Endothelial cell of umbilical vein (primary cell): Measurements from ENCODE around the gene KCTD18. TPM values are rescaled to one million over a fixed set of nuclear protein-coding genes. Genes with fewer than 3 reads are reported as not detected.

ENCODE experiments used
- BruUV-seq: library from RNA; stranded (reverse); fragments of 400-500 nt; replicated peaks from 2 replicates; lab custom pipeline; 2021; lab: Mats Ljungman, UMichigan
- CTCF ChIA-PET: fragments of 300-600, 350-600 bp; sonication (Branson Sonifier 250); formaldehyde crosslinking; loops from one replicate; lab custom pipeline; 2021; ENCODE audit warnings: antibody characterized with exemption, inconsistent platforms; lab: Charles Lee
- POLR2A ChIA-PET: fragments of 300-600, 350-600 bp; sonication (Branson Sonifier 250); formaldehyde crosslinking; loops from one replicate; lab custom pipeline; 2021; ENCODE audit warnings: antibody characterized with exemption, inconsistent platforms; lab: Charles Lee
- DNase-seq: peaks from one replicate; pipeline ENCODE4 v3.0.0-alpha.2; 2011; ENCODE audit warnings: low read depth, low spot score
- FAIRE-seq: peaks from 2 replicates; lab custom pipeline; 2011; peaks lifted over from hg19 to GRCh38; lab: Jason Lieb, UNC
- H2AFZ ChIP-seq: 2 replicates; pipeline ENCODE4 v1.6.0; 2012; ENCODE audit warnings: low read depth, low read length, control low read depth, inconsistent platforms
- H3K27ac ChIP-seq: 2 replicates; pipeline ENCODE4 v1.5.1; 2011; ENCODE audit warnings: low read depth, mild to moderate bottlenecking, control low read depth, low read length, moderate library complexity; ENCODE audit not compliant: insufficient read depth
- H3K27me3 ChIP-seq, 2 experiments: 2 replicates each; pipeline versions ENCODE4 v1.6.0 to v1.6.1; 2011; ENCODE audit warnings: low read length in 2 of 2, mixed read lengths in 1 of 2; ENCODE audit not compliant: control insufficient read depth in 2 of 2, insufficient read depth in 2 of 2
- H3K36me3 ChIP-seq, 2 experiments: 2 replicates in 1 of 2; 3 replicates in 1 of 2; pipeline ENCODE4 v1.5.1; 2011; ENCODE audit warnings: low read length in 2 of 2, mild to moderate bottlenecking in 1 of 2, moderate library complexity in 1 of 2; ENCODE audit not compliant: control insufficient read depth in 2 of 2, insufficient read depth in 2 of 2; ENCODE audit errors: extremely low read depth in 1 of 2
- H3K4me1 ChIP-seq: 3 replicates; pipeline ENCODE4 v1.5.1; 2011; ENCODE audit warnings: mild to moderate bottlenecking, low read length; ENCODE audit not compliant: control insufficient read depth, insufficient read depth; ENCODE audit errors: extremely low read depth
- H3K4me2 ChIP-seq: 2 replicates; pipeline ENCODE4 v1.6.1; 2011; ENCODE audit warnings: low read length, control low read depth, mixed read lengths; ENCODE audit not compliant: insufficient read depth
- H3K4me3 ChIP-seq, 3 experiments: fragments of 200-600 bp in 1 of 3; sonication (generic), shearing (Covaris generic) in 1 of 3; replicated peaks in 1 of 3; 2 replicates each; pipeline ENCODE4 v1.5.1; 2011 to 2016; ENCODE audit warnings: control low read depth in 3 of 3, low read length in 3 of 3, mild to moderate bottlenecking in 2 of 3, inconsistent platforms in 1 of 3, low read depth in 1 of 3, moderate library complexity in 1 of 3; ENCODE audit not compliant: insufficient read depth in 1 of 3
- H3K79me2 ChIP-seq: 2 replicates; pipeline ENCODE4 v1.6.0; 2012; ENCODE audit warnings: low read length, inconsistent platforms; ENCODE audit not compliant: control insufficient read depth, insufficient read depth
- H3K9ac ChIP-seq: replicated peaks from 2 replicates; pipeline ENCODE3; 2011; ENCODE audit warnings: low read length, control low read depth; ENCODE audit not compliant: insufficient read depth; ENCODE audit errors: extremely low read depth
- H3K9me1 ChIP-seq: replicated peaks from 3 replicates; pipeline ENCODE4 v1.6.0; 2011; ENCODE audit warnings: mild to moderate bottlenecking, low read length; ENCODE audit not compliant: control insufficient read depth, insufficient read depth; ENCODE audit errors: extremely low read depth
- H3K9me3 ChIP-seq: replicated peaks from 2 replicates; pipeline ENCODE4 v1.5.1; 2012; ENCODE audit warnings: low read length, inconsistent platforms; ENCODE audit not compliant: control insufficient read depth, insufficient read depth
- H4K20me1 ChIP-seq: replicated peaks from 2 replicates; pipeline ENCODE3; 2011; ENCODE audit warnings: mild to moderate bottlenecking, low read length; ENCODE audit not compliant: control insufficient read depth, insufficient read depth; ENCODE audit errors: extremely low read depth
- CTCF ChIP-seq, 2 donors: IDR thresholded peaks; 1 replicate in 1 of 2; 2 replicates in 1 of 2; pipeline ENCODE4 v1.5.1; 2011; ENCODE audit warnings: low read length in 2 of 2, mild to moderate bottlenecking in 2 of 2, moderate library complexity in 2 of 2, control low read depth in 1 of 2, inconsistent platforms in 1 of 2, low read depth in 1 of 2; ENCODE audit not compliant: insufficient read depth in 1 of 2; ENCODE audit errors: extremely low read depth in 1 of 2
- EZH2 ChIP-seq: IDR thresholded peaks from 2 replicates; pipeline ENCODE4 v1.6.1; 2012; ENCODE audit warnings: borderline replicate concordance, low read depth, mild to moderate bottlenecking, moderate library complexity, low read length, inconsistent platforms; ENCODE audit not compliant: severe bottlenecking
- FOS ChIP-seq: IDR thresholded peaks from 2 replicates; pipeline ENCODE4 v1.6.1; 2011; ENCODE audit warnings: mild to moderate bottlenecking, low read length, moderate library complexity, borderline replicate concordance; ENCODE audit not compliant: insufficient read depth
- GATA2 ChIP-seq: IDR thresholded peaks from 2 replicates; pipeline ENCODE4 v1.7.0; 2011; ENCODE audit warnings: low read depth, mild to moderate bottlenecking, moderate library complexity, mixed read lengths, low read length; ENCODE audit not compliant: insufficient read length, insufficient read depth
- JUN ChIP-seq: IDR thresholded peaks from 2 replicates; pipeline ENCODE4 v1.6.1; 2011; ENCODE audit warnings: borderline replicate concordance, low read depth; ENCODE audit not compliant: insufficient read length, insufficient read depth
- MAX ChIP-seq: IDR thresholded peaks from 2 replicates; pipeline ENCODE4 v1.6.1; 2011; ENCODE audit not compliant: insufficient read depth, insufficient read length
- MYC ChIP-seq: IDR thresholded peaks from one replicate; pipeline ENCODE4 v1.6.1; 2011; ENCODE audit warnings: mild to moderate bottlenecking, low read depth, low read length
- POLR2A ChIP-seq: IDR thresholded peaks from 2 replicates; pipeline ENCODE4 v1.6.1; 2012; ENCODE audit warnings: low read depth, mild to moderate bottlenecking, control low read depth, low read length
- POLR2AphosphoS5 ChIP-seq: IDR thresholded peaks from 2 replicates; pipeline ENCODE4 v1.6.1; 2012; ENCODE audit warnings: low read depth, mild to moderate bottlenecking, control low read depth, low read length, moderate library complexity; ENCODE audit not compliant: insufficient read depth
- dilution Hi-C: fragments of 300-500 bp; cut with MboI; formaldehyde crosslinking; loops from one replicate; pipeline ENCODE4 v1.15.0; 2019; ENCODE audit warnings: low sequenced_read_pairs; ENCODE audit not compliant: extremely low pct_ligation_motif_present
- intact Hi-C: fragments of 100-400 bp; cut with micrococcal nuclease; formaldehyde crosslinking; loops from one replicate; pipeline ENCODE4 v1.10.0; 2022
- polyA plus RNA-seq, 4 experiments: library from polyadenylated mRNA; depleted of rRNA in 3 of 4; stranded (reverse) in 3 of 4; unstranded in 1 of 4; fragments of >200 nt; gene quantifications; 2 replicates each; pipeline versions ENCODE4 v1.2.1 to v1.2.3, GENCODE V29; 2011 to 2012; ENCODE audit warnings: missing spikeins in 1 of 4
- total RNA-seq: library from RNA; stranded (reverse); gene quantifications from 2 replicates; pipeline ENCODE4 v1.2.3, GENCODE V29; 2021

The KCTD18 gene
- total and polyA plus RNA-seq, 2 donors (not counting 3 experiments of a cell fraction or from before 2014, with no cell fraction given), result 2.6 to 6.6 TPM

GRCh38 chr2:200540793-200541192 is 30.9 kb upstream of the KCTD18 start:
- no peak for DNase-seq
- Histone ChIP-seq H3K9me1 (no peaks in the 10 kb centered on the region), H3K79me2 (peaks cover 3% of the 10 kb centered on the region), H3K4me1 (no peaks in the 10 kb centered on the region), H3K9me3 (no peaks in the 10 kb centered on the region), H2AFZ (no peak overlapping the region), H4K20me1 (no peaks in the 10 kb centered on the region), H3K36me3 (peaks cover 0 to 9% of the 10 kb centered on the region in 2 experiments), H3K9ac (no peak overlapping the region), H3K27ac (no peak overlapping the region), H3K27me3 (no peaks in the 10 kb centered on the region), H3K4me2 (no peak overlapping the region), H3K4me3 (no peak overlapping the region)
- CTCF ChIA-PET, result no interaction called here
- no peak for FAIRE-seq
- POLR2A ChIA-PET, result no interaction called here
- intact Hi-C loops, result no loop called here
- dilution Hi-C loops, result no loop called here
- TF ChIP-seq CTCF (IDR thresholded peaks at IDR 0.05; ENCODE audit: extremely low read depth in 1 of 2, insufficient read depth in 1 of 2, low read depth in 1 of 2, low read length in 2 of 2), result no peak
- no peak for TF ChIP-seq POLR2AphosphoS5
- BruUV-seq, result no TSS peak

GRCh38 chr2:200538139-200538538 is 28.3 kb upstream of the KCTD18 start:
- Histone ChIP-seq H3K79me2 (peaks cover 12% of the 10 kb centered on the region), H3K36me3 (peaks cover 0 to 10% of the 10 kb centered on the region in 2 experiments), H3K9me3 (no peaks in the 10 kb centered on the region), H3K4me1 (no peaks in the 10 kb centered on the region), H2AFZ (no peak overlapping the region), H3K9ac (no peak overlapping the region), H4K20me1 (no peaks in the 10 kb centered on the region), H3K27ac (no peak overlapping the region), H3K4me3 (no peak overlapping the region), H3K4me2 (no peak overlapping the region), H3K9me1 (no peaks in the 10 kb centered on the region), H3K27me3 (no peaks in the 10 kb centered on the region)
- POLR2A ChIA-PET, result no interaction called here
- intact Hi-C loops, result no loop called here
- no TSS peak for BruUV-seq
- dilution Hi-C loops, result no loop called here
- CTCF ChIA-PET, result no interaction called here
- no peak for TF ChIP-seq MYC
- no peak for TF ChIP-seq CTCF (IDR thresholded peaks at IDR 0.05; ENCODE audit: extremely low read depth in 1 of 2, insufficient read depth in 1 of 2, low read depth in 1 of 2, low read length in 2 of 2)
- TF ChIP-seq GATA2, result no peak
- no peak for TF ChIP-seq POLR2AphosphoS5
- TF ChIP-seq MAX, result no peak
- TF ChIP-seq FOS, result no peak
- TF ChIP-seq POLR2A, result no peak
- TF ChIP-seq JUN, result no peak
- no peak for TF ChIP-seq EZH2
- FAIRE-seq (no peak), DNase-seq (no peak)
